Esophagus muscularis mucosa (tissue), 4 donors: Measurements from ENCODE around the gene MAP4K4. TPM values are rescaled to one million over a fixed set of nuclear protein-coding genes. Genes with fewer than 3 reads are reported as not detected.

ENCODE experiments used
- DNase-seq: peaks from one replicate; pipeline ENCODE4 v3.0.0-alpha.2; 2017; ENCODE audit errors: extremely low spot score
- H3K27ac ChIP-seq, 4 donors: fragments of 200-600 bp; sonication (generic); replicated peaks in 1 of 4; 1 replicate in 3 of 4; 2 replicates in 1 of 4; pipeline ENCODE4 v1.5.1; 2016 to 2019; ENCODE audit warnings: mild to moderate bottlenecking in 1 of 4
- H3K27me3 ChIP-seq, 4 donors: fragments of 200-600 bp; sonication (generic); one replicate each; pipeline versions ENCODE4 v1.5.1 to v1.6.0; 2016 to 2019
- H3K36me3 ChIP-seq, 4 donors: fragments of 200-600 bp; sonication (generic); one replicate each; pipeline ENCODE4 v1.5.1; 2016 to 2019
- H3K4me1 ChIP-seq, 4 donors: fragments of 200-600 bp; sonication (generic); one replicate each; pipeline ENCODE4 v1.5.1; 2016 to 2019
- H3K4me3 ChIP-seq, 4 donors: fragments of 200-600 bp; sonication (generic); 1 replicate in 2 of 4; 2 replicates in 2 of 4; pipeline ENCODE4 v1.5.1; 2016 to 2019; ENCODE audit warnings: mild to moderate bottlenecking in 4 of 4, moderate library complexity in 1 of 4
- H3K9me3 ChIP-seq, 4 donors: fragments of 200-600 bp; sonication (generic); 1 replicate in 3 of 4; 2 replicates in 1 of 4; pipeline ENCODE4 v1.5.1; 2016 to 2019
- CTCF ChIP-seq, 3 experiments: fragments of 200-600 bp in 2 of 3; fragments of 450-650 bp in 1 of 3; sonication (generic) in 2 of 3; IDR thresholded peaks; one replicate each; pipeline ENCODE4 v1.5.1; 2017 to 2019; ENCODE audit warnings: antibody characterized with exemption in 3 of 3, mild to moderate bottlenecking in 2 of 3, moderate library complexity in 1 of 3
- EP300 ChIP-seq: sonication (generic); formaldehyde crosslinking; IDR thresholded peaks from one replicate; pipeline ENCODE4 v1.6.1; 2017; ENCODE audit warnings: antibody characterized with exemption
- POLR2A ChIP-seq: fragments of 450-650 bp; IDR thresholded peaks from one replicate; pipeline ENCODE4 v1.6.1; 2017; ENCODE audit warnings: antibody characterized with exemption, moderate library complexity, mild to moderate bottlenecking, low read depth
- POLR2AphosphoS5 ChIP-seq, 2 donors: sonication (generic); formaldehyde crosslinking; IDR thresholded peaks; one replicate each; pipeline ENCODE4 v1.6.1; 2017; ENCODE audit warnings: antibody characterized with exemption in 2 of 2
- WGBS: methylation state at CpG from one replicate; pipeline ENCODE4 v1.1.5; 2018; 5-methylcytosine and 5-hydroxymethylcytosine counted together
- intact Hi-C: fragments of 100-400 bp; cut with DNase I; formaldehyde crosslinking; loops from one replicate; pipeline ENCODE4 v1.15.1; 2023
- total RNA-seq, 4 donors: library from RNA; depleted of rRNA; stranded (reverse); fragments of >200 nt; gene quantifications; one replicate each; pipeline versions ENCODE4 v1.1.0 to v1.2.1, GENCODE V29; 2016

Gene MAP4K4
- total RNA-seq, 4 donors from 2014 or later: 37.8 to 59.0 (median 51.7) TPM

- Histone ChIP-seq H3K4me1 (peaks cover 56 to 65% (median 60%) of the 10 kb centered on the region in 4 donors), H3K27ac (no peak overlapping the region), H3K36me3 (no peaks in the 10 kb centered on the region), H3K27me3 (no peaks in the 10 kb centered on the region), H3K4me3 (no peak overlapping the region), H3K9me3 (no peaks in the 10 kb centered on the region)
- no peak for TF ChIP-seq CTCF (IDR thresholded peaks at IDR 0.05)
- no peak for TF ChIP-seq POLR2A
- no peak for TF ChIP-seq EP300
- no peak for TF ChIP-seq POLR2AphosphoS5 (IDR thresholded peaks at IDR 0.05)
- DNase-seq: no peak
- intact Hi-C loops: no loop called here
- 84% methylated on average over 3 of the region's 3 CpGs for WGBS
These were observed 60.5 kb downstream of the MAP4K4 start for GRCh38 chr2:101758001-101758400.

GRCh38 chr2:101759162-101759561 is 61.7 kb downstream of the MAP4K4 start:
- TF ChIP-seq EP300 (no peak), CTCF (IDR thresholded peaks at IDR 0.05) (no peak)
- Histone ChIP-seq H3K4me1 (peaks cover 54 to 65% (median 60%) of the 10 kb centered on the region in 4 donors), H3K27me3 (no peaks in the 10 kb centered on the region), H3K36me3 (no peaks in the 10 kb centered on the region), H3K4me3 (no peak overlapping the region), H3K27ac (peak overlapping the region in 3 of 4 donors; percentile 1 to 14 (median 9)), H3K9me3 (no peaks in the 10 kb centered on the region)
- intact Hi-C loops: no loop called here
- WGBS: 31% methylated on average over 2 of the region's 2 CpGs
- DNase-seq: peak; percentile 74

- WGBS: 65% methylated on average over 2 of the region's 4 CpGs
- H3K4me3 ChIP-seq: no peak overlapping the region
- H3K27me3 ChIP-seq: no peaks in the 10 kb centered on the region
- DNase-seq: peak; percentile 89
- peak overlapping the region in 2 of 4 donors; percentile 18 to 20 for H3K27ac ChIP-seq
- TF ChIP-seq EP300 (no peak), CTCF (IDR thresholded peaks at IDR 0.05) (no peak), POLR2A (no peak), POLR2AphosphoS5 (IDR thresholded peaks at IDR 0.05) (no peak)
- no peaks in the 10 kb centered on the region for H3K36me3 ChIP-seq
- H3K9me3 ChIP-seq: no peaks in the 10 kb centered on the region
- H3K4me1 ChIP-seq: peaks cover 67 to 71% (median 69%) of the 10 kb centered on the region in 4 donors
- intact Hi-C loops: no loop called here
These were observed 65.1 kb downstream of the MAP4K4 start for GRCh38 chr2:101762451-101763171.

- peak overlapping the region in 1 of 4 donors; percentile 11 for H3K27ac ChIP-seq
- intact Hi-C loops: no loop called here
- 73% methylated on average over 5 of the region's 5 CpGs for WGBS
- no peaks in the 10 kb centered on the region for H3K27me3 ChIP-seq
- DNase-seq: peak; percentile 39
- H3K36me3 ChIP-seq: no peaks in the 10 kb centered on the region
- H3K4me3 ChIP-seq: no peak overlapping the region
- H3K4me1 ChIP-seq: peaks cover 70 to 77% (median 73%) of the 10 kb centered on the region in 4 donors
- H3K9me3 ChIP-seq: no peaks in the 10 kb centered on the region
- TF ChIP-seq EP300: no peak
- TF ChIP-seq POLR2AphosphoS5 (IDR thresholded peaks at IDR 0.05): no peak
These were observed 66.2 kb downstream of the MAP4K4 start for GRCh38 chr2:101763496-101764333.

GRCh38 chr2:101766337-101766736 is 68.8 kb downstream of the MAP4K4 start:
- H3K4me1 ChIP-seq: peaks cover 84 to 92% (median 89%) of the 10 kb centered on the region in 4 donors
- WGBS: 70% methylated on average over 2 of the region's 2 CpGs

More at GRCh38 chr2:101766337-101766736, 68.8 kb downstream of the MAP4K4 start:
- no peaks in the 10 kb centered on the region for H3K27me3 ChIP-seq
- intact Hi-C loops: no loop called here
- no peaks in the 10 kb centered on the region for H3K9me3 ChIP-seq
- no peak for DNase-seq
- H3K36me3 ChIP-seq: no peaks in the 10 kb centered on the region
- peak overlapping the region in 1 of 4 donors; percentile 19 for H3K4me3 ChIP-seq
- no peak for TF ChIP-seq POLR2AphosphoS5 (IDR thresholded peaks at IDR 0.05)
- TF ChIP-seq EP300: no peak
- TF ChIP-seq CTCF (IDR thresholded peaks at IDR 0.05): no peak
- no peak for TF ChIP-seq POLR2A
- peak overlapping the region; percentile 35 to 63 (median 50) for H3K27ac ChIP-seq
